Muscle layer of duodenum (tissue), 2 donors: Measurements from ENCODE around the gene DTX2.
"Not testable (repeated sequence)": the region's sequence is repeated elsewhere in the genome, so short reads cannot be mapped to it uniquely, and the experiment has no call there.

Source experiments
- H3K27ac ChIP-seq: one replicate; pipeline ENCODE4 v1.7.0; 2013; ENCODE audit warnings: mild to moderate bottlenecking, low read length
- H3K27me3 ChIP-seq: one replicate; pipeline ENCODE4 v1.7.0; 2013; ENCODE audit warnings: low read depth, mild to moderate bottlenecking, control low read depth, low read length
- H3K36me3 ChIP-seq, 2 donors: one replicate each; pipeline ENCODE4 v1.7.0; 2013; ENCODE audit warnings: low read length in 2 of 2, control low read depth in 1 of 2, mild to moderate bottlenecking in 1 of 2; ENCODE audit not compliant: insufficient read depth in 2 of 2, control insufficient read depth in 1 of 2
- H3K4me1 ChIP-seq, 2 donors: one replicate each; pipeline ENCODE4 v1.7.0; 2013; ENCODE audit warnings: low read length in 2 of 2, mild to moderate bottlenecking in 2 of 2, control low read depth in 1 of 2, moderate library complexity in 1 of 2; ENCODE audit not compliant: insufficient read depth in 2 of 2, control insufficient read depth in 1 of 2
- H3K4me3 ChIP-seq, 2 donors: one replicate each; pipeline ENCODE4 v1.7.0; 2013; ENCODE audit warnings: low read length in 2 of 2, low read depth in 1 of 2, mild to moderate bottlenecking in 1 of 2
- H3K9me3 ChIP-seq, 2 donors: one replicate each; pipeline ENCODE4 v1.7.0; 2013; ENCODE audit warnings: low read length in 2 of 2, control low read depth in 1 of 2, mild to moderate bottlenecking in 1 of 2; ENCODE audit not compliant: control insufficient read depth in 1 of 2
- donor health status: healthy.

Gene DTX2

DNA sequence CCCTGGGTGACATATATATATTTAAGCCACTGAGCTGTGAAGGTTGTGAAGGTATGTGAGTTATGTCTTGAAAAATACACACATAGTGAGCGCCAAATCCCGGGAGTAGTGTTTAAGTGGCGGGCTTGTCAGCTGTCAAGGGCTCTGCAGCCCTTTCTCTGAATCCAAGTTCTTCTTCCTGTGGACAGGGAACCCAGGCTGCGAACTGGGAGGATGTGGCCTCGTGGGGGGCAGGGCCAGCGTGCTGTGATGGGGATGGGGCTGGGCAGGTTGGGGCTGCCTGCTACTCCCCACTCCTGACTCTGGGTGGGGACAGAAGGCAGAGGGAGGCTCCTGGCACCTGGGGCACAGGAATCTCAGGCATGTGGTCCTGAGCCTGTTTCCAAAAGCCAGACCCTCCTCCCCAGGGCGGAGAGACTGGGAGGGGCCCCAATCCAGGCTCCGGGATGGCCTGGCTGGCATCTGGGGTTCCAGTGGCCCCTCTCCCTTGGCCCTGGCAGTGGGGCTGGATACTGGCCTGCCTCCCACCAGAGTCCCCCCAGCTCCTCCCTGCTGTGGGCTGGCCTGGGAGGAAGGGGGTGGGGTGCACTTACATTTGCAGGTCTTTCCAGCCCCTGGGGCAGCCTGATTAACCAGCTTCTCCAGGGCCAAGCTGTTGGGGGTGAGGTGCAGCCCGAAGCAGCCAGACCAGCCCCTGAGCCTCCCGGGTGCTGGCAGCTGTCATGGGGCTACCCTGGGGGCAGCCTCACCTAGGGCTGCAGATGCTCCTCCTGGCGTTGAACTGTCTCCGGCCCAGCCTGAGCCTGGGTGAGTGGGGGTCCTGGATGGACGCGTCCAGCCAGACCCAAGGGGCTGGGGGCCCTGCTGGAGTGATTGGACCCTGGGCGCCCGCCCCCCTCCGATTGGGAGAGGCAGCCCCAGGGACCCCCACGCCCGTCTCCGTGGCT lies 48.7 kb downstream of the DTX2 start, which contains the start of gene UPK3B:
UPK3B (plus strand) TSS at position 622 of the 947 bp plus-strand sequence; CDS start at position 723, 101 bp downstream.
- Histone ChIP-seq H3K27ac (no peak within 1 kb of the TSS), H3K36me3 (peaks cover 0 to 22% of the 10 kb centered on the region in 2 donors), H3K4me1 (no peaks in the 10 kb centered on the region), H3K9me3 (no peaks in the 10 kb centered on the region), H3K4me3 (no peak within 1 kb of the TSS), H3K27me3 (no peaks in the 10 kb centered on the region)

DNA sequence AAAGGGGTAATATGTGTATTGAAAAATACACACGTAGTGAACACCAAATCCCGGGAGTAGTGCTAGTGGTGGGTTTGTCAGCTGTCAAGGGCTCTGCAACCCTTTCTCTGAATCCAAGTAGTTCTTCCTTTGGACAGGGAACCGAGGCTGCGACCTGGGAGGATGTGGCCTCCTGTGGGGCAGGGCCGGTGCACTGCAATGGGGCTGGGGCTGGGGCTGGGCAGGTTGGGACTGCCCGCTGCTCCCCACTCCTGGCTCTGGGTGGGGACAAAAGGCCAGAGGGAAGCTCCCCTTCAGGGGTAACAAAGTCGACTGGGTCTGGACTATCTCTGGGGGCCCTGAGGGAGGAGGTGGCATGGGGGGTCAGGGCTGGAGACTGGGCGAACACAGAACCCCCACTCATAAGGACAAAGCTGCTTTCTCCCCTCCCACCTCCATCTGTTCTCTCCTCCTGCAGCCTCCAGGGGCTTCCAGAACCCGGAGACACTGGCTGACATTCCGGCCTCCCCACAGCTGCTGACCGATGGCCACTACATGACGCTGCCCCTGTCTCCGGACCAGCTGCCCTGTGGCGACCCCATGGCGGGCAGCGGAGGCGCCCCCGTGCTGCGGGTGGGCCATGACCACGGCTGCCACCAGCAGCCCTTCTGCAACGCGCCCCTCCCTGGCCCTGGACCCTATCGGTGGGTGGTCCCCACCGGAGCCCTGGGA lies 49.8 kb downstream of the DTX2 start:
- not testable (repeated sequence) for H3K27ac ChIP-seq, H3K27me3 ChIP-seq, H3K4me1 ChIP-seq, H3K9me3 ChIP-seq, H3K4me3 ChIP-seq
- peaks cover 0 to 10% of the 10 kb centered on the region in 2 donors for H3K36me3 ChIP-seq

DNA sequence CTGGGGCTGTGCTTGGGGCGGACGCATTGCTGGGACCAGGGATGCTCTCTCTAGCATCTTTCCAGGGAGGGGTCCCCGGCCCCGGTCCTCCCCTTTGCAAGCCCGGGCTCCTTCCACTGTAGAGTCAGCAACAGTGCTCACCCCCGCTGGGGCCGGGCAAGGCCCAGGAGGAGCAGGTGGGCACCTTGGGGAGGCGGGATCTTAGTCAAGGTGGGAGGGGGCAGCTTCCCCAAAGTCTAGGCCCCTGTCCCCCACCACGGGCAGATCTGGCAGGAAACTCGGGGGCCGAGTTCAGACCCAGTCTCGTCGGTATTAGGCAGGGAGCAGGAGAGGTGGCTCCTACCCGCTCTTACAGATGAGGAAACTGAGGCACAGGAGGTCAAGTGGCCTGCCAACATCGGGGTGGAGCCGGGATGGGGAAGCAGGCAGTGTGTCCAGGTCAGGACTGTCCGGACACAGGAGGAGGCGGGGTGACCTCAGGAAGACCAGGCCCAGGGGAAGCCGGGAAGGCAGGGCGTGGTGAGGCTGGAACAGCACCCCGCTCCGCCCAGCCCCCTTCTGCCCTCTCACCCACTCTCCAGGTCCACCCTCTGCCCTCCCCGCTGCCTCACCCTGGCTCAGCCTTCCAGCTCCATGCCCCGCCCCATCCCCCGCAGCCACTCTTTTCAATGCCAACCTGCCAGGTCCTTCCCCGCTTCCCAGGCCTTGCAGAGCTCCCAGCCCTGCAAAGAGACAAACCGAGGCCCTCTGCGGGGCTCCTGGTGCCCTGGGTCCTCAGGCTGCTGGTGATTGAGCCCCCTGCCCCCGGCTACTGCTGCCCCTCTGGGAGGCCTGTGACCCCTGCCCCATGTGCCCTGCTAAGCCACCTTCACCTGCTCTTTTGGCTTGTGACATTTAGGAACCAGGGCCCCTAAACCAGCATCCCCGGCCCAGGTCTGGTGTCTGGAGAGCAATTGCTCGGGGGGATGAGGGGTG lies 50.7 kb downstream of the DTX2 start:
- H3K4me3 ChIP-seq, H3K9me3 ChIP-seq, H3K36me3 ChIP-seq, H3K27me3 ChIP-seq, H3K27ac ChIP-seq, H3K4me1 ChIP-seq: not testable (repeated sequence)

DNA sequence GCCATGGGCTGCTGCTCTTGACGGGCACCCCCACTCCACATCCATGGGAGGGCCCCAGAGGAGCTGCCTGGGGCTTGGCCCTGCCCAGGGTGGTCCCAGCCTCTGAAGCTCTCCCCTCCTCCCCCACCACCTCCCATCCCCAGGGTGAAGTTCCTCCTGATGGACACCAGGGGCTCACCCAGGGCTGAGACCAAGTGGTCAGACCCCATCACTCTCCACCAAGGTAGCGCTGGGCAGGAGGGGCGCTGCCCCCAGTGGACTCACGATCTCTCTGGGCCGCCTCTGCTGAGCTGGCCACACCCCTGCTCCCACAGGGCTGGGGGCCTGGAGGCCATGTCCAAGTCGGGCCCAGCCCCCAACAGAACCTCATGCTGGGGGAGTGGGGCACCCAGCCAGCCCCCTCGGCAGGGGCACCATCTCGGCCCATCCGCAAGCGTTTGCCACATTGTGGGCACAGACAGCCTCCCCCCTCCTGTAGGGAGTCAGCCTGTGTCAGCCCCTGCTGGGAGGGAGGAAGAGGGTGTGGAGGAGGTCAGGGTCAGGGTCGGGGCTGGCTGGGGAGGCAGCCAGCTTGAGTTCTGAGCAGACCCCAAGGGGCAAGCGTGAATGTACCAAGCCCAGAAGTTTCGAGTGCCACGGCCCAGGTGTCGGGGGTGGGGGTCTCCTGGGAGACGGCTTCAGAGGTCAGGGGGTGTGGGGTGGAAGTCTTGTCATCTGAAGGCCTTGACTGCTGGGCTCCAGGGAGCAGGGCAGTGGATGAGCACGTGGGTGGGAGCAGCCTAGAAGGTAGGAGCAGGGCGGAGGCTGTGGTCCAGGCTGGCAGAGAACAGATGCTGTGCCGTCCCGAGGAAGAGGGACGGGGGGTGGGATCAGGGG lies 51.7 kb downstream of the DTX2 start:
- Histone ChIP-seq H3K4me3 (no peak overlapping the region), H3K36me3 (no peaks in the 10 kb centered on the region)

DNA sequence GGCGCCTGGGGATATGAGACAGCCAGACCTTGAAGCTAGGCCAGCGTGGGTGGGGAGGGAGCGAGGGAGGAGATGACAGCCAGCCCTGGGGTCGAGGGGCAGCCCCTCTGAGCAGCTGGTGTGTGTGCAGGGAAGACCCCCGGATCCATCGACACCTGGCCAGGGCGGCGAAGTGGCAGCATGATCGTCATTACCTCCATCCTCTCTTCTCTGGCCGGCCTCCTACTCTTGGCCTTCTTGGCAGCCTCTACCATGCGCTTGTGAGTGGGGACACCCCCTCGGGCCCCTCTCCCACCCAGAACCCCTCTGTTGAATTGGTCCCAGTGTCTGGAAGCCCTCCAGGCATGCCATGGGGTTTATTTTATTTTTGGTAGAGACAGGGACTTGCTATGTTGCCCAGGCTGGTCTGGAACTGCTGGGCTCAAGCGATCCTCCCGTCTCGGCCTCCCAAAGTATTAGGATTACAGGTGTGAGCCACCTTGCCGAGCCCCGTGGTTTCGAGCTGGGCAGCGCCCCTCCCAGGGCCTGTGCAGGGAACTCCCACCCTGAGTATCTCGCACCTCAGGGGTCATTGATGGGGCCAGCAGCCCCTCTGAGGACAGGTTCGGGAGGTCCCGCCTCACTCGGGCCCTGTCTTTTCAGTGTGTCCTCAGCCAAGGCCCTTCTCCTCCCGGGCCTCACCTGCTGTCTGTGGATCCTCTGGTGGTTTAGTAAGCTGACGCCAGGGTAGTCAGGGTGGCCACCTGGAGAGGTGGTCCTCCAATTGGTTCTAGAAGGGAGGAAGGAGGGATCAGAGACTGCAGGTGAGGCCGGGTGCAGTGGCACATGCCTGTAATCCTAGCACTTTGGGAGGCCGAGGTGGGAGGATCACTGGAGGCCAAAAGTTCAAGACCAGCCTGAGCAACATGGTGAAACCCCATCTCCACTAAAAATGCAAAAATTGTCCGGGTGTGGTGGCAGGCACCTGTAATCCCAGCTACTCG lies 52.6 kb downstream of the DTX2 start:
- no peaks in the 10 kb centered on the region for H3K36me3 ChIP-seq
- H3K9me3 ChIP-seq: no peaks in the 10 kb centered on the region
- no peaks in the 10 kb centered on the region for H3K4me1 ChIP-seq
- H3K27ac ChIP-seq: no peak overlapping the region
- H3K4me3 ChIP-seq: no peak overlapping the region
- H3K27me3 ChIP-seq: no peaks in the 10 kb centered on the region

More for the DNA sequence above, 51.7 kb downstream of the DTX2 start:
- Histone ChIP-seq H3K27ac (no peak overlapping the region), H3K4me1 (no peaks in the 10 kb centered on the region), H3K9me3 (no peaks in the 10 kb centered on the region), H3K27me3 (no peaks in the 10 kb centered on the region)

DNA sequence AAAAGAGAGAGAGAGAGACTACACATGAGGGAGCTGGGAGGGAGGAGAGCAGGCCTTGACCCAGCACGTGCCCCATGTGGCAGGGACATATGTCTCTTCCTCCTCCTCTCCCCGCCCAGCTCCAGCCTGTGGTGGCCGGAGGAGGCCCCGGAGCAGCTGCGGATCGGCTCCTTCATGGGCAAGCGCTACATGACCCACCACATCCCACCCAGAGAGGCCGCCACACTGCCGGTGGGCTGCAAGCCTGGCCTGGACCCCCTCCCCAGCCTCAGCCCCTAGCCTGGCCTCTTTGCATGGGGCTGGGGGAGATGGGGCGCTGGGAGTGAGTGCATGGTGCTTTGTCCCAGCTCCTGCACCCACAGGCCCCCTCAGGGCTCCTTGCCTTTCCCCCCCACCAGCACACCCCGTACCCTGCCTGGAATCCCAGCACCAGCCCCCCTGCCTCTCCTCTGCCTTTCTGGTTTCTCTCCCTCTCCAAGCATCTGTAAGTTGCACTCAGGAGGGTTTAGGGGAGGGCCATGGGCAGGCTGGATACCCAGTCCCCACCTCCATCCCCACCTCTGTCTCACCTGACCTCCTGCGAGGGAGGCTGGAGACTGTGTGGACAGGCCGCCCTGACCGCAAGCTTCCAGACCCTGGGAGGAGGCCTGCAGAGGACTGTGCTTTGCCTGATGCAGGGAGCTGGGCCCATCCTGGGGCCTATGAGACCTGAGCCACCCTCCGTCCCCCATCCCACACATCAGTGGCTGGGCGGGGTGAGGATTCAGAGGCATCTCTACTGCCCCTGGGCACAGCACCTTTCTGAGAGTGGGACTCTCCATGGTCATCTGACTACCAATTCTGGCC lies 53.6 kb downstream of the DTX2 start:
- no peaks in the 10 kb centered on the region for H3K27me3 ChIP-seq
- no peak overlapping the region for H3K27ac ChIP-seq
- H3K9me3 ChIP-seq: no peaks in the 10 kb centered on the region
- no peaks in the 10 kb centered on the region for H3K36me3 ChIP-seq
- no peak overlapping the region for H3K4me3 ChIP-seq
- no peaks in the 10 kb centered on the region for H3K4me1 ChIP-seq

DNA sequence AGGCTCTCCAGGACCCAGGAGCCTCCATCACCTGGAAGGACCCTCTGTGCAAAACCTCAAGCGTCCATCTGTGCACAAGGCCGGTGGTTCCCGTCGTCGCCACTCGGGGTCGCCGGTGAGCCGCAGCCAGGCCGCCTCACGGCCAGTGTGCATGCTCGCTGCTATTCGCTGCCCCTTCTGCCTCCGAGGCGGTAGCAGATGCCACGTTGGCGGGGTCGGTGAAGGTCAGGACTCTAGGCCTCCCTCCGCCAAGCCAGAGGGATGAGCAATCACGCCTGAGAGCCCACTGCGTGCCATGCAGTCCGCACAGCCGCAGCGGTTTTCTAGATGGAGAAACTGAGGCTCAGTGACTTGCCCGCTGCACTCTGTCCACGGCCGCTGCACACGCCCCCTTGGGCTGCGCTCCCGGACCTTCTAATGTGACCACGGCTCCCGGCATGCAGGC lies 54.5 kb downstream of the DTX2 start:
- no peaks in the 10 kb centered on the region for H3K36me3 ChIP-seq
- no peaks in the 10 kb centered on the region for H3K9me3 ChIP-seq
- H3K27ac ChIP-seq: no peak overlapping the region
- H3K4me1 ChIP-seq: no peaks in the 10 kb centered on the region
- H3K4me3 ChIP-seq: no peak overlapping the region
- H3K27me3 ChIP-seq: no peaks in the 10 kb centered on the region

DNA sequence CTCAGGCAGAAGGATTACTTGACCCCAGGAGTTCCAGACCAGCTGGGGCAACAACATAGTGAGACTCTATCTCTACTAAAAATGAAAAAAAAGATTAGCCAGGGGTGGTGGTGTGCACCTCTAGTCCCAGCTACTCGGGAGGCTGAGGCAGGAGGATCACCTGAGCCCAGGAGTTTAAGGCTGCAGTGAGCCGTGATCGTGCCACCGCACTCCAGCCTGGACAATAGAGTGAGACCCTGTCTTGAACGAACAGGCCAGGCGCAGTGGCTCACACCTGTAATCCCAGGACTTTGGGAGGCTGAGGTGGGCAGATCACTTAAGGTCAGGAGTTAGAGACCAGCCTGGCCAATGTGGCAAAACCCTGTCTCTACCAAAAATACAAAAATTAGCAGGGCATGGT lies 55.4 kb downstream of the DTX2 start:
- H3K27ac ChIP-seq, H3K4me1 ChIP-seq, H3K36me3 ChIP-seq: not testable (repeated sequence)

DNA sequence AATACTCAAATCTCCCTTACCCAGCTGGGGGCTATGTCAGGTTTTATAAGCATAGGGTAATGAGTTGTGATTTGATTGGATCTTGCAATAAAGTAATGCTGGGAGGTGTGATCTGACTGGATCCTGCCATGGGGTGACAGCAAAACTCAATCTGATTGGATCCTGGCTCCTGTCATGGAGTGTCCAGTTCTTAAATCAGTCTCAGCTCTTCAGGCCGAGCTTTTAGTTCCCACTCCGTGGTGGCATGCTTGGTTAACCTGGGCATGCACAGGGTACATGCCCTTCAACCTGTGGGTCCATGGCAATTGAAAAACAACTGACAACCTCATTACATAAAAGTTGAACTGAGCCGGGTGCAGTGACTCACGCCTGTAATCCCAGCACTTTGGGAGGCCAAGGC lies 64.7 kb downstream of the DTX2 start:
- not testable (repeated sequence) for H3K27me3 ChIP-seq, H3K36me3 ChIP-seq, H3K4me1 ChIP-seq, H3K9me3 ChIP-seq, H3K27ac ChIP-seq, H3K4me3 ChIP-seq

More for the DNA sequence above, 55.4 kb downstream of the DTX2 start:
- H3K27me3 ChIP-seq, H3K9me3 ChIP-seq, H3K4me3 ChIP-seq: not testable (repeated sequence)
